Measurements from ENCODE around the gene AKT2.
"Not testable (repeated sequence)": the region's sequence is repeated elsewhere in the genome, so short reads cannot be mapped to it uniquely, and the experiment has no call there.

Gene AKT2

GRCh38 chr19:40220674-40221073 is 64.5 kb downstream of the AKT2 start:
- Histone ChIP-seq H3K9ac (ENCODE audit: low read depth in 1 of 2, low read length in 2 of 2) (no peak overlapping the region), H3K36me3 (ENCODE audit: control insufficient read depth in 1 of 2, insufficient read depth in 2 of 2, low read length in 2 of 2) (no peaks in the 10 kb centered on the region), H3K27me3 (ENCODE audit: control insufficient read depth in 1 of 2, insufficient read depth in 2 of 2, low read length in 2 of 2) (peaks cover 30 to 38% of the 10 kb centered on the region in 2 donors), H3K27ac (ENCODE audit: low read depth, low read length) (no peak overlapping the region), H3K9me3 (ENCODE audit: control insufficient read depth in 1 of 2, low read length in 2 of 2) (no peaks in the 10 kb centered on the region), H3K4me1 (ENCODE audit: control insufficient read depth in 1 of 2, insufficient read depth in 2 of 2, low read length in 2 of 2) (peaks cover 6 to 23% of the 10 kb centered on the region in 2 donors), H3K4me3 (ENCODE audit: low read depth in 1 of 2, low read length in 2 of 2) (no peak overlapping the region)

DNA sequence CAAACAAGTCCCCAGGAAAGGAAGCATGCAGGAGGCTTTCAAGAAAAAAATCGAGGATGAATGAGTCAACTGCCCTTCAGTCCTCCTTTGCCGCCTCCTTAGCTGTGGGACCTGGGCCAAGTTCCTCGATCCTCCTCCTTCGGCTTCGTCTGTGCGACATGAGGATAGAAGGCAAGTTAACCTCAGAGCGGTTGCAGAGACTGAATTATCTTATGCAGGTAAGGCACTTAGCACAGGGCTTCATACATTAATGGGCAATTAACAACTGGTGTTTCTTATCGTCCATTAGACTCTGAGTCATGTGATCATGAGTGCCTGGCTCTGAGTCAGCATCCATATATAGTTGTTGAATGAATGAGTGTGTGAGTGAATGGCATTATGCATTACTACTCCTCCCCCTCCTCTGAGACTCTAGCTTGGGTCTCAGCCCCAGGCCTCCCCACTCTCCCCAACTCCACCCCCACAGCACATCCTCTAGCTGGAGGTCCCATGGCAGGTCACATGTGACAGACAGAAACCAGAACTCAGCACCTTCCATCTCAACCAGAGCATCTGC is 65.3 kb downstream of the AKT2 start:
- Histone ChIP-seq H3K36me3 (ENCODE audit: control insufficient read depth in 1 of 2, insufficient read depth in 2 of 2, low read length in 2 of 2) (no peaks in the 10 kb centered on the region), H3K27ac (ENCODE audit: low read depth, low read length) (no peak overlapping the region), H3K27me3 (ENCODE audit: control insufficient read depth in 1 of 2, insufficient read depth in 2 of 2, low read length in 2 of 2) (peaks cover 25 to 32% of the 10 kb centered on the region in 2 donors), H3K9me3 (ENCODE audit: control insufficient read depth in 1 of 2, low read length in 2 of 2) (no peaks in the 10 kb centered on the region), H3K4me1 (ENCODE audit: control insufficient read depth in 1 of 2, insufficient read depth in 2 of 2, low read length in 2 of 2) (peaks cover 6 to 18% of the 10 kb centered on the region in 2 donors), H3K9ac (ENCODE audit: low read depth in 1 of 2, low read length in 2 of 2) (no peak overlapping the region), H3K4me3 (ENCODE audit: low read depth in 1 of 2, low read length in 2 of 2) (no peak overlapping the region)

GRCh38 chr19:40219029-40219428 is 66.1 kb downstream of the AKT2 start:
- not testable (repeated sequence) for H3K36me3 ChIP-seq (ENCODE audit: control insufficient read depth in 1 of 2, insufficient read depth in 2 of 2, low read length in 2 of 2); H3K9ac ChIP-seq (ENCODE audit: low read depth in 1 of 2, low read length in 2 of 2); H3K27ac ChIP-seq (ENCODE audit: low read depth, low read length); H3K9me3 ChIP-seq (ENCODE audit: control insufficient read depth in 1 of 2, low read length in 2 of 2); H3K4me3 ChIP-seq (ENCODE audit: low read depth in 1 of 2, low read length in 2 of 2)
- Histone ChIP-seq H3K27me3 (ENCODE audit: control insufficient read depth in 1 of 2, insufficient read depth in 2 of 2, low read length in 2 of 2) (peaks cover 25% of the 10 kb centered on the region in 2 donors), H3K4me1 (ENCODE audit: control insufficient read depth in 1 of 2, insufficient read depth in 2 of 2, low read length in 2 of 2) (peaks cover 6 to 13% of the 10 kb centered on the region in 2 donors)

DNA sequence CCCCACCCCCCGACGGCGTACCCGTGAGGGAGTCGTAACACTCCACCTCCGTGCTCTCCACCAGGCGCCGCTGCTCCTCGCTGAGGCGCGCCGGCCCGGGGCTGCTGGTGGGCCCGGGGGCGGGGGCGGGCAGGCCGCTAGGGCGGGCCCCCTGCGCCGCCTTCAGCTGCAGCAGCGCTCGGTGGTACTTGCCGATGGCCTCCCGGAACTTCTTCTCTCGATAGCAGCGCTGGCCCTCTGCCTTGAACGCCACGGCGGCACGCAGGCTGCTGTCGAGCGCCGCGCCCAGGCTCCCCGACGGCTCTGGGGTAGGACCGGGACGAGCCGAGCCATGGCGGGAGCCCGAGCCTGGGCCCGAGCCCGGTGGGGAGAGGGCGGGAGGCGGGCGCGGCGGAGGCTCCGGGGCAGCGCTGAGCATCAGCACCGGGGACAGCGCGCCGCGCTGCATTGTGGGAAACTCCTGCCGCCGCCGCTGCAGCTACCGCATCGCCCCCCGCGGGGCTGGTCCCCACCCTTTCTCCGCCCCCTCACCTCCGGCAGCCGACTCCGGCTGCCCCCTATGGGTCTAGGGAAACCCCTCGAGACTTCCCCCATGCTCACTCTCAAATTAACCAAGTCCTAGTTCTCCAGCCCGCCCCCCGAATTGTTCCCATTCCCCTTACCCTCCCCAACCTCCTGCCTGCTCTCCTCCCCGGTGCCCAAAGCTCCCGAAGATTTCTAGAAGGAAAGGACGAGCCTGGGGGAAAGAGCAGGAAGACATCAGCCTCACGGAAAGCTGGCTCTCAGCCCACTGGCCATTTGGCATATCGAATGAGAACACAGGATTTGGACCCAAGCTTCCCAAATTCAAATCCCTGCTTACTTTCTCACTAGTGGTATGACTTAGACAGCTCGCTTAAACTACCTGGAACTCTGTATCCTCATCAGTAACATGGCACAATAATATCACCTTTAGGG is 66.9 kb downstream of the AKT2 start, which contains the start of gene TTC9B:
Gene TTC9B (minus strand): TSS at position 451 of the 957 bp plus-strand sequence. CDS start 3 bp downstream, at position 448.
- no peaks in the 10 kb centered on the region for H3K36me3 ChIP-seq (ENCODE audit: control insufficient read depth in 1 of 2, insufficient read depth in 2 of 2, low read length in 2 of 2)
- H3K4me3 ChIP-seq (ENCODE audit: low read depth in 1 of 2, low read length in 2 of 2), result peak within 1 kb of the TSS; percentile 40 to 45
- H3K9me3 ChIP-seq (ENCODE audit: control insufficient read depth in 1 of 2, low read length in 2 of 2), result no peaks in the 10 kb centered on the region
- H3K4me1 ChIP-seq (ENCODE audit: control insufficient read depth in 1 of 2, insufficient read depth in 2 of 2, low read length in 2 of 2), result peaks cover 6 to 13% of the 10 kb centered on the region in 2 donors
- H3K27ac ChIP-seq (ENCODE audit: low read depth, low read length), result no peak within 1 kb of the TSS
- H3K9ac ChIP-seq (ENCODE audit: low read depth in 1 of 2, low read length in 2 of 2), result no peak within 1 kb of the TSS
- H3K27me3 ChIP-seq (ENCODE audit: control insufficient read depth in 1 of 2, insufficient read depth in 2 of 2, low read length in 2 of 2), result peaks cover 25% of the 10 kb centered on the region in 2 donors

- Histone ChIP-seq H3K27me3 (ENCODE audit: control insufficient read depth in 1 of 2, insufficient read depth in 2 of 2, low read length in 2 of 2) (peaks cover 25% of the 10 kb centered on the region in 2 donors), H3K27ac (ENCODE audit: low read depth, low read length) (no peak overlapping the region)
Measured at GRCh38 chr19:40217027-40217810, 67.9 kb downstream of the AKT2 start.

GRCh38 chr19:40216777-40217026 is 68.4 kb downstream of the AKT2 start:
- Histone ChIP-seq H3K9me3 (ENCODE audit: control insufficient read depth in 1 of 2, low read length in 2 of 2) (no peaks in the 10 kb centered on the region), H3K36me3 (ENCODE audit: control insufficient read depth in 1 of 2, insufficient read depth in 2 of 2, low read length in 2 of 2) (peaks cover 0 to 4% of the 10 kb centered on the region in 2 donors), H3K4me1 (ENCODE audit: control insufficient read depth in 1 of 2, insufficient read depth in 2 of 2, low read length in 2 of 2) (peaks cover 6 to 13% of the 10 kb centered on the region in 2 donors), H3K27ac (ENCODE audit: low read depth, low read length) (no peak overlapping the region), H3K9ac (ENCODE audit: low read depth in 1 of 2, low read length in 2 of 2) (no peak overlapping the region), H3K4me3 (ENCODE audit: low read depth in 1 of 2, low read length in 2 of 2) (peak overlapping the region; percentile 40 to 45), H3K27me3 (ENCODE audit: control insufficient read depth in 1 of 2, insufficient read depth in 2 of 2, low read length in 2 of 2) (peaks cover 25% of the 10 kb centered on the region in 2 donors)

More at GRCh38 chr19:40217027-40217810, 67.9 kb downstream of the AKT2 start:
- no peak overlapping the region for H3K9ac ChIP-seq (ENCODE audit: low read depth in 1 of 2, low read length in 2 of 2)
- H3K4me3 ChIP-seq (ENCODE audit: low read depth in 1 of 2, low read length in 2 of 2), result peak overlapping the region; percentile 40 to 45
- no peaks in the 10 kb centered on the region for H3K9me3 ChIP-seq (ENCODE audit: control insufficient read depth in 1 of 2, low read length in 2 of 2)
- H3K4me1 ChIP-seq (ENCODE audit: control insufficient read depth in 1 of 2, insufficient read depth in 2 of 2, low read length in 2 of 2), result peaks cover 6 to 13% of the 10 kb centered on the region in 2 donors
- peaks cover 0 to 2% of the 10 kb centered on the region in 2 donors for H3K36me3 ChIP-seq (ENCODE audit: control insufficient read depth in 1 of 2, insufficient read depth in 2 of 2, low read length in 2 of 2)

- H3K9ac ChIP-seq (ENCODE audit: low read depth in 1 of 2, low read length in 2 of 2), result no peak overlapping the region
Measured at GRCh38 chr19:40216013-40216776, 69.0 kb downstream of the AKT2 start.

DNA sequence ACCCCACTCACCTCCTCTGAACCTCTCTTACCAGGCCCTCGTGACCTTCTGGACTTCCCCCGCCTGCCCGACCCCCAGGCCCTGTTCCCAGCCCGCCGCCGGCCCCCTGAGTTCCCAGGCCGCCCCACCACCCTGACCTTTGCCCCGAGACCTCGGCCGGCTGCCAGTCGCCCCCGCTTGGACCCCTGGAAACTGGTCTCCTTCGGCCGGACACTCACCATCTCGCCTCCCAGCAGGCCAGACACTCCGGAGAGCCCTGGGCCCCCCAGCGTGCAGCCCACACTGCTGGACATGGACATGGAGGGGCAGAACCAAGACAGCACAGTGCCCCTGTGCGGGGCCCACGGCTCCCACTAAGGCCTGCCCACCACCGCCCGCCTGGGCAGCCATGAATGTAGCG is 70.2 kb downstream of the AKT2 start:
- Histone ChIP-seq H3K9ac (ENCODE audit: low read depth in 1 of 2, low read length in 2 of 2) (no peak overlapping the region), H3K27ac (ENCODE audit: low read depth, low read length) (no peak overlapping the region), H3K9me3 (ENCODE audit: control insufficient read depth in 1 of 2, low read length in 2 of 2) (no peaks in the 10 kb centered on the region), H3K4me3 (ENCODE audit: low read depth in 1 of 2, low read length in 2 of 2) (no peak overlapping the region), H3K36me3 (ENCODE audit: control insufficient read depth in 1 of 2, insufficient read depth in 2 of 2, low read length in 2 of 2) (peaks cover 6 to 9% of the 10 kb centered on the region in 2 donors), H3K4me1 (ENCODE audit: control insufficient read depth in 1 of 2, insufficient read depth in 2 of 2, low read length in 2 of 2) (peaks cover 6 to 13% of the 10 kb centered on the region in 2 donors), H3K27me3 (ENCODE audit: control insufficient read depth in 1 of 2, insufficient read depth in 2 of 2, low read length in 2 of 2) (peaks cover 25% of the 10 kb centered on the region in 2 donors)

More at GRCh38 chr19:40216013-40216776, 69.0 kb downstream of the AKT2 start:
- Histone ChIP-seq H3K36me3 (ENCODE audit: control insufficient read depth in 1 of 2, insufficient read depth in 2 of 2, low read length in 2 of 2) (peaks cover 0 to 4% of the 10 kb centered on the region in 2 donors), H3K27ac (ENCODE audit: low read depth, low read length) (no peak overlapping the region), H3K9me3 (ENCODE audit: control insufficient read depth in 1 of 2, low read length in 2 of 2) (no peaks in the 10 kb centered on the region), H3K4me1 (ENCODE audit: control insufficient read depth in 1 of 2, insufficient read depth in 2 of 2, low read length in 2 of 2) (peaks cover 6 to 13% of the 10 kb centered on the region in 2 donors), H3K4me3 (ENCODE audit: low read depth in 1 of 2, low read length in 2 of 2) (peak overlapping the region; percentile 40 to 45), H3K27me3 (ENCODE audit: control insufficient read depth in 1 of 2, insufficient read depth in 2 of 2, low read length in 2 of 2) (peaks cover 25% of the 10 kb centered on the region in 2 donors)

GRCh38 chr19:40213882-40214570 is 71.1 kb downstream of the AKT2 start:
- H3K36me3 ChIP-seq (ENCODE audit: control insufficient read depth in 1 of 2, insufficient read depth in 2 of 2, low read length in 2 of 2), result peaks cover 6 to 9% of the 10 kb centered on the region in 2 donors
- no peak overlapping the region for H3K4me3 ChIP-seq (ENCODE audit: low read depth in 1 of 2, low read length in 2 of 2)
- H3K27ac ChIP-seq (ENCODE audit: low read depth, low read length), result no peak overlapping the region
- peaks cover 0 to 9% of the 10 kb centered on the region in 2 donors for H3K4me1 ChIP-seq (ENCODE audit: control insufficient read depth in 1 of 2, insufficient read depth in 2 of 2, low read length in 2 of 2)
- H3K9me3 ChIP-seq (ENCODE audit: control insufficient read depth in 1 of 2, low read length in 2 of 2), result no peaks in the 10 kb centered on the region
- peaks cover 25% of the 10 kb centered on the region in 2 donors for H3K27me3 ChIP-seq (ENCODE audit: control insufficient read depth in 1 of 2, insufficient read depth in 2 of 2, low read length in 2 of 2)
- no peak overlapping the region for H3K9ac ChIP-seq (ENCODE audit: low read depth in 1 of 2, low read length in 2 of 2)

Data from duodenal mucosa (tissue), 2 donors.